GM21576 (cell line): ENCODE measurements around the gene SLC38A6.
"Not testable (repeated sequence)": the region's sequence is repeated elsewhere in the genome, so short reads cannot be mapped to it uniquely, and the experiment has no call there.

ENCODE experiments used
- ATAC-seq: cut with Tn5 transposase; IDR thresholded peaks from one replicate; pipeline ENCODE4 v1.9.1; 2021; ENCODE audit warnings: mild to moderate bottlenecking, moderate library complexity; ENCODE audit not compliant: unreplicated experiment

Gene SLC38A6

GRCh38 chr14:61048640-61049039 lies 67.6 kb downstream of the SLC38A6 start:
- no peak for ATAC-seq

DNA sequence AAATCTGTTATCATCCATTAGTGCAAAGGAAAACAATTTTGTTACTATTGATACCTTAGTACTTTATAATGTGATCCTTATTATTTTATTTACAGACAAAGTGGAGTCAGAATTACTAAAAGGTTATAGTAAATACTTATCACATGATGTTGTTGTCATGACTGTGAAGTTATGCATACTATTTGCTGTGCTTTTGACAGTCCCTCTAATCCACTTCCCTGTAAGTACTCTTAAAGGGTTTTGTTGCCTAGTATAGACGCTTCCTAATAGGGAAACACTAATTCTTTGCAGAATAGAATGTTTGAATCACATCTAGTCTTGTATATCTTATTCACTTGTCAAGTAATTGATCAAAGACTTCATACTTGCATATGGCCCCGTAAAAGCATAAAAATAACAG lies 69.4 kb downstream of the SLC38A6 start:
- no peak for ATAC-seq

GRCh38 chr14:61051051-61051450 lies 70.0 kb downstream of the SLC38A6 start:
- no peak for ATAC-seq

- ATAC-seq, result no peak
Observed at GRCh38 chr14:61051621-61052020, 70.6 kb downstream of the SLC38A6 start.

- ATAC-seq, result no peak
Observed at GRCh38 chr14:61063461-61063860, 82.4 kb downstream of the SLC38A6 start.

- no peak for ATAC-seq
Observed at GRCh38 chr14:61064210-61064609, 83.2 kb downstream of the SLC38A6 start.

DNA sequence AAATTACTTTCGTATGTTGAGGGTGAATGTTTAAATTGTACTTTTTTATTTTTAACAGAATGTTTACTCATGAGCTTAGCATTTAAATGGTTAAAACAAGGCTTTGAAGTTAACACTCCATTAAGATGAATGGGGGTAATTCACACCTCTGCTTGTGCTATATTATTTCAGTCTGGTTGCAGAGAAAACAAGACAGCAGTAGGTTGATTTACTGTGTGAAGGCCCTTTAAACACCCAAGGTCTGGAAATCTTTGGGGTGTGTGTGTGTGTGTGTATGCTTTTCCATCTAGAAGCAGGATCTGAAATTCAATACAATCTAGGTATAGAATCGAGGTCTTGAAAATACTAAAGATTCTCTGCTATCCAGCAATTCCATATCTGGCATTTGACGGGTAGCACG lies 83.8 kb downstream of the SLC38A6 start:
- ATAC-seq, result no peak

- ATAC-seq, result no peak
Observed at GRCh38 chr14:61065656-61066055, 84.6 kb downstream of the SLC38A6 start.

DNA sequence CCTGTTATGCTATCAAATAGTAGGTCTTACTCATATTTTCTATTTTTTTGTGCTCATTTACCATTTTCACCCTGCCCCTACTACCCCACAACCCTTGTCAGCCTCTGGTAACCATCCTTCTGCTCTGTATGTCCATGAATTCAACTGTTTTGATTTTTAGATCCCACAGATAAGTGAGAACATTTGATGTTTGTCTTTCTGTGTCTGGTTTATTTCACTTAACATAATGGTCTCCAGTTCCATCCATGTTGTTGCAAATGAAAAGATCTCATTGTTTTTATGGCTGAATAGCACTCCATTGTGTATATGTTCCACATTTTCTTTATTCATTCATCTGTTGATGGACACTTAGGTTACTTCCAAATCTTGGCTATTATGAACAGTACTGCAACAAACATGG lies 91.4 kb downstream of the SLC38A6 start:
- not testable (repeated sequence) for ATAC-seq

DNA sequence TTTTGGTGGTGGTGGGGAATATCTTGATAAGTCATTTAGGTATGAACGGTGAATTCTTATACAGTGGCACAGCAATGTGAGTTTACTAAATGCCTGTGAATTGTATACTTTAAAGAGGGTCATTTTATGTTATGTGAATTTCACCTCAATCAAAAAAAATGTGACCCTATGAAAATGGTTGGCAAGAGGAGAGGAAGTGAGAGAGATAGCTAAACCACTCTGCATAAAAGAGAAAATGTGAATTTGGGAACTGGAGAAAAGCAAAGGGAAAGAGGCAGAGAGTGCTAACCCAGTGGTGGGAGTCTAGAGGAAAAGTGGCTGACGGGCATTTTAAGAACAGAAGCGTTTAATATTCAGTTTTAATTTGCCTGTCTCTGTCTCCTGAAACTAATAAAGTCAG lies 93.8 kb downstream of the SLC38A6 start:
- ATAC-seq, result no peak

DNA sequence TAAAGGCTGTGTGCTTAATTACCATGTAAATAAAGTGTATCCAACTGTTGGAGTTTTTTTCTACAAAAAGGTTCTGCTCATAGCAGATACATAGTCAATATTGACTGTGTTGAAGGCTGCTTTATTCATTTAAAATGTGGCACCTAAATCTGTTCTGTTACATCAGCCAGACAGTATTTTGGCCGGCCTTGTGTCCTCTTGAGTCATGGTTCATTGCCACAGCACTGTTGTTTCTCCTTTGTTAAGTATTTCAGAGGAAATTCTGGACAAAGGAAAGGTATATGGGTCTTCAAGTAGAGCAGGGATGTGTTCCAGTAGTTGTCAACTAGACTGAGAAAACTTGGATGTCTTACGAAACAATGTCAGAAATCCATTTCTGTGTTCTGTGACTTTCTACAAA lies 95.5 kb downstream of the SLC38A6 start:
- ATAC-seq, result no peak

DNA sequence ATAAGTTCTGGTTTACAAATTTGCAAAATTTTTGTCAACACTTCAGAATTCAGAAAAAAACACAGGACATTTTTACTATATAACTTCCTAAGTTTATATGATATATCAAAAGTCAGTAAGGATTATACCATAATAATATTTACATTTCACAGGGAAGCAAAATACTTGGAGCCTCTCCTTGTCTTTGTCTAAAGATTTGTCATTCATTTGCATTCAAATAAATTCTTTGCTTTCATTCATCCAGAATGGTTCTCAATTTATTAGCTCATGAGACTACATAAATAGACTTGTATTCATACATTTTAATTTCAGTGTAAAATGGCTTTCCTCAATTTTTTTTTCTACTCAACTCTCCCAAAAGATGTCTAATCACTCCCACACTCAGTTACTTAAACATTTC lies 96.4 kb downstream of the SLC38A6 start:
- ATAC-seq, result no peak

GRCh38 chr14:61077951-61078720 lies 97.1 kb downstream of the SLC38A6 start:
- ATAC-seq, result no peak

DNA sequence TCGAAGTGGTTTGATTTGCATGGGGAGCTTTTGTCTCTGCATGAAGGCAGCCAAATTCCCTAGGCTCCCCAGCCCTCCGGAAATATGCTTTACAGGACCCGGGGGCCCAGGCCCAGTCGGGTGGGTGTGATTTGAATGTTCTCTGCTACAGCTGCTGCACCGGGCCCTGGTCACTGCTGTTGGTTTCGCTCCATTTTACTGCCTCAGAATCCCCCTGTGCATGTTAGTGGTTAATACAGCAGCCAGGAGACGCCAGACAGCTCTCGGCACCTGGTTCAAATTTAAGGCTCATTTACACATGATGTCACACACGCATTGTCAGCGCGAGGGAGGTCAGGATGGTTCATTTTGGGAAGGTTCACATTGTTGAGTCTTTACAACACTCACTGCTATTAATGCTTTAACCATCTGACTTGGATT lies 99.6 kb downstream of the SLC38A6 start:
- ATAC-seq, result peak; percentile 83

GRCh38 chr14:61088081-61088480 lies 107.0 kb downstream of the SLC38A6 start:
- no peak for ATAC-seq

- ATAC-seq, result no peak
Observed at GRCh38 chr14:61089126-61089750, 108.2 kb downstream of the SLC38A6 start.

GRCh38 chr14:61090432-61091216 lies 109.6 kb downstream of the SLC38A6 start:
- peak; percentile 62 for ATAC-seq

DNA sequence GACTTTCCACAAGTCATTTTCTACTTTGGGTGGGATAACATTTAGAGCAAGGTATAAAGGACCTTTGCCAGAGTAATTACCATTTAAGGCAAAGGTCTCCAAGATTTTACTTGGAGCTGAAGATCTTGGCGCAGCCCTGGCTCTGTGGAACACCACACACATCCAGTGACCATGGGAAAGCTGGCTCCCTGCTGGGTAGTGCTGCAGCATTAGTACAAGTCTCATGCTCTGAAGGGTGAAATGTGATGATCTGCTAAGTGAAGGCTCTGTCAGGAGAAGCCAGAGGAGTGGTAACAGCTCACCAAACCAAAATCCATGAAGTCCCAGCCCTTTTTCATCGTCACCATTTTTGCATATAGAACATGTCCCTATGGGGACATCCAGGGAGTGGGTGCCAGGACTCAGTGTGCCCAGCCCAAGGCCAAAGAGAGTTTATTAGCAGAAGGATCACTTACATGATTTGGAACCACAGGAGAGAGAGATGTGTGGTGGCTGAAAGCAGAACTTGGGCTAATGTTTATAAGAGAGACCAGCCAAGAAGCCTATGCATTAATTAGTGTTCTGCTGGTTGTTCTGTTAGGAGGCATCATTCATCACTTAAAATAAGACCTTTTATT lies 110.7 kb downstream of the SLC38A6 start:
- ATAC-seq, result no peak

DNA sequence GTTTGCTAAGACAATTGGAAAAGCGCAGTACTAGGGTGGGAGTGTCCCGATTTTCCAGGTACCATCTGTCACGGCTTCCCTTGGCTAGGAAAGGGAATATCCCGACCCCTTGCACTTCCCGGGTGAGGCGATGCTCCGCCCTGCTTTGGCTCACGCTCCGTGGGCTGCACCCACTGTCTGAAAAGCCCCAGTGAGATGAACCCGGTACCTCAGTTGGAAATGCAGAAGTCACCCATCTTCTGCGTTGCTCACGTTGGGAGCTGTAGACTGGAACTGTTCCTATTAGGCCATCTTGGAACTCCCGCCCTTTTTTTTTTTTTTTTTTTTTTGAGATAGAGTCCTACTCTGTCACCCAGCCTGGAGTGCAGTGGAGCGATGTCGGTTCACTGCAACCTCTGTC lies 117.1 kb downstream of the SLC38A6 start:
- not testable (repeated sequence) for ATAC-seq

- ATAC-seq, result no peak
Observed at GRCh38 chr14:61098721-61099120, 117.7 kb downstream of the SLC38A6 start.

DNA sequence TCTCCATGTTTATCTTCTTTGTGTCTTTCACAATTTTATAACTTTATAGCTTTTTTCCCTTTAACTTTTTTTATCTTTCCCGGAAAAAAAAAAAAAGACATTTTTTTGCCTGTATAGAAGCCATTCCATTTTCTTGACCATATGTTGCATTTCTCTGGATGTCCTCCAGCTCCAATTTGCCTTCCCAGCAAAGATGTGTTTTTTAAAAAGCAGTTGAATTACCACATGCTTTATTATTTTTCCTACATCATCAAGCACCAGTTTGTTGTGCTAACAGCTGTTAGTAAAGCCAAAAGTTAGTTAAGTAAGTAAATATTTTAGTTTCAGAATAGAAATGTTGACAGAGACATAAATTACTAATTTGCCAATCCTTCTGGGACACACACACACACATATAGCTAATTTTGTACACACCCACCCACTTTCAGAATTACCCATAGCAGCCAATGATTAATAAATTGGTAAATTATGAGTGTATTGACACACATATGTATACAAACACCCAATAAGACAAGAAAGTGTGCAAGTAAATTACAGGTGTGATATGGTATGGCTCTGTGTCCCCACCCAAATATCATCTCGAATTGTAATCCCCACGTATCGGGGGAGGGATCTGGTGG lies 118.3 kb downstream of the SLC38A6 start:
- no peak for ATAC-seq
